NCI-H345 treated with DMSO at 0.1 percent for 48 hours (cell line): ENCODE measurements around the gene TFE3.

ENCODE experiments used
- DNase-seq: peaks from one replicate; lab custom pipeline; 2025; ENCODE audit not compliant: unreplicated experiment; lab: John Stamatoyannopoulos, UW

Gene TFE3

DNA sequence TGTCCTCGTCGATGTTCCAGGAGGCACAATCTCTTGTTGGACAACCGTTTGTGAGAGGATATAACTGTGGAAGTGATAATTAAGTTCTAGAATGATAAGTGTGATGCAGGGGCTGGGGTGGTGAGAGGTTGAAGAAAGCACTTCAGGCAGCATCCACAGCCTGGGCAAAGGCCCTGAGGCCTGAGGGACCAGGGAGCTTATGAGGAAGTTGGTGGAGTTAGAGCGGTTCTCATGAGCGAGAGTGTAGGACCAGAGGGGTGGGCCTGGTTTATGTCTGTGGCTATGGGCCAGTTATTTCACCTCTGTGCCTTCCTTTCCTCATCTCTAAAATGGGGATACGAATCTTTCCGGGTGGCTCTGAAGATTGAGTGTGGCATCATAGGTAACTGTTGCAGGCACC lies 18.3 kb upstream of the TFE3 start:
- no peak for DNase-seq

DNA sequence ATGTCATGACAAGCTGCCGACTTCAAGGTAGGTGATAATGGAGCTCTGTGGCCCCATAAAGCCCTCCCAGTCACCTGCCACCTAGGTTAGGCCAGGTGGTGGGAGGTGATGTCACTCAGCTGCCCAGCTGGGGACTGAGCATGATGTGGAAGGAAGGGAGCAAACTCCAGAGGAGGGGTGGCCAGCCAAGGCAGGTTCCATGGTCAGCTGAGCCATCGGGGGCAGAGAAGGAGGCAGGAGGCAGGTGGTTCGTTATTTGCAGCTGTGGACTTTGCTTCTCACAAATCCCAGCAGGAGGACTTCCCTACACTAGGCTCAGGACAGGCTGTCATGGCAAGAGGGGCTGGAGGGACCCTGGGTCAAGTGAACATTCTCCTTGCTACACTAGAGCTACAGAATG lies 17.8 kb upstream of the TFE3 start:
- DNase-seq: no peak

DNA sequence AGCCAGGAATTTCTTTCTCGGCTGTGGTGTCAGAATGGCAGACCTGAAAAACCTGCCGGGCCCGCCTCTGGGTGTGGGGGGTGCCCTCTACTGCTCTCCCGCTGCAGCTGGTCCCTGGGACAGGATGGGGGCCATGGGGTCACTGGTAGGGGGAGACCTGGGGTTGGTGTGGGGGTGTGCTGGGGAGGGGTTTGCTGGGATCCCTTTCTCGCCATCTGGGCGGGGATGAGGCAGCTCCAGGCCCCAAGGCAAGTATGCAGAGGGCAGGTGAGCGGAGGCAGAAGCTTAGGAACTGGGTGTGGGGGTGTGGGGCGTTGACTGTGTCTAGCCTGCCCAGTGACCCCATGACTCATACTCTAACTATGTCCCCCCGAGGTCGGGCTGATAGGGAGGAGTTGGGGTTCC lies 16.5 kb upstream of the TFE3 start:
- DNase-seq: no peak

DNA sequence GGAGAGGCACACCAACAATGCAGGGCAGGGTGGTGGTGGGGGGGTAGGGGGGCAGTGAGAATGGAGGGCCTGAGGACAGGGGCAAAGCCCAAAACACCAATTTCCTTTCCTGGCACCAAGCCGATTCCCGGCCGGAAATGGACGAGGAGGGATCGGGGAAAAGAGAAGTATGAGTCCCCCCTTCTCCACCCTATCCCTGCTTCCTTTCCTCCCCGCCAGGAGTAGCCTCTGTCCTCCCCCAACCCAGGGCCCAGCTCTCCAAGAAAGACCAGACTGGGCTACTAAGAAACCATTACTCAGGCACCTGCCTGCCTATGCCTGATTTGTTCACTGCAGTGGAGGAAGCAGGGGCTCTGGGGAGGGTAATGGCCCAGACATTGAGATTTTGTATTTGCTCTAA lies 16.0 kb upstream of the TFE3 start:
- DNase-seq: no peak

DNA sequence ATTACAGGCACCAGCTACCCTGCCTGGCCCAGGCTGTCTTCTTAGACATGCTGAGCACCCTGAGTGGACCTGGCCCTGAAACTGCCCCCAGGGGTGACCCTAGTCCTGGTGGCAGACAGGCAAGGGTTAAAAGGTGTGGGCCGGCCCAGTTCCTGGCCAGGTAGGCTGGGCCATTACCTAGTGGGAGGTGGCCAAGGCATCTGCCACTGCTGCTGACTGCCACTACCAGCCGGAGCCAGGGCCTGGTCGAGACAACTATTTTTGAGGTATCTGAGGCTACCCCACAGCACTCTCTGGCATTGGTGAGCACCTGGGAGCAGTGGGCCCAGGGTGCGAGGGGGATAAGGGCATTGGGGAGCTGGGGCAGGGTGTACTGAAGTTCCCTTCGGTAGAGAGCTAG lies 15.6 kb upstream of the TFE3 start, which contains the start of gene CCDC120:
CCDC120 (plus strand) TSS at position 206 of the 400 bp plus-strand sequence. CDS start 3,043 bp downstream, outside the sequence.
- DNase-seq: no peak

DNA sequence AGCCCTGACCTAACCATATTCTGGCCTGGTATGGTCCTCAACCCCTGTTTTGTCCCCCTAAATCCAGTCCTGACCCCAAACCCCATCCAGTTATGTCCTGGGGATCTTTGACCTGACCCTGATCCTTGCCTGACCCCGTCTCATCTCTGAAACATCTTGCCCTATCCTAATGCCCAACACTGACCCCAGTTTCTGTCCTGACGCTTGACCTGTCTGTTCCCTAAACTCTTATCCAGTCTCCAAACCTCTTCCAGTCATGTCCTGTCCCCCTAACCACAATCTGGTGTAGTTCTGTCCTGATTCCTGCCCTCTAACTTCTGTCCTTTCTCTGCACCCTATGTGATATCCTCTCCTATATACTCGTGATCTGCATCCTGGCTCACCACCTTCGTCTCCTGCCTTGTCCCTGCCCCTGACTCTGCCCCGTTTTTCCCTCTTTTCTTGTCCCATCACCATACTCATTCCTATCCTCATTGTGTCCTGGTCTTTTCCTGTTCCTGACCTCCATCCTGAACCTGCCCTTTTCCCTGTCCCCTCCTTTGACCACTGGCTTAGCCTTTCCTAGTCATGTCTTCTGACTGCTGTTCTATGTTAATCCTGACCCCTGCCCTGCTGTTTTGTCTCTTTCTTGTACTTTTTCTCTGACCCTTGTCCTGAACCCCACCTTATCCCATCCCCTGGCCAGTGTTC lies 11.1 kb upstream of the TFE3 start:
- no peak for DNase-seq

DNA sequence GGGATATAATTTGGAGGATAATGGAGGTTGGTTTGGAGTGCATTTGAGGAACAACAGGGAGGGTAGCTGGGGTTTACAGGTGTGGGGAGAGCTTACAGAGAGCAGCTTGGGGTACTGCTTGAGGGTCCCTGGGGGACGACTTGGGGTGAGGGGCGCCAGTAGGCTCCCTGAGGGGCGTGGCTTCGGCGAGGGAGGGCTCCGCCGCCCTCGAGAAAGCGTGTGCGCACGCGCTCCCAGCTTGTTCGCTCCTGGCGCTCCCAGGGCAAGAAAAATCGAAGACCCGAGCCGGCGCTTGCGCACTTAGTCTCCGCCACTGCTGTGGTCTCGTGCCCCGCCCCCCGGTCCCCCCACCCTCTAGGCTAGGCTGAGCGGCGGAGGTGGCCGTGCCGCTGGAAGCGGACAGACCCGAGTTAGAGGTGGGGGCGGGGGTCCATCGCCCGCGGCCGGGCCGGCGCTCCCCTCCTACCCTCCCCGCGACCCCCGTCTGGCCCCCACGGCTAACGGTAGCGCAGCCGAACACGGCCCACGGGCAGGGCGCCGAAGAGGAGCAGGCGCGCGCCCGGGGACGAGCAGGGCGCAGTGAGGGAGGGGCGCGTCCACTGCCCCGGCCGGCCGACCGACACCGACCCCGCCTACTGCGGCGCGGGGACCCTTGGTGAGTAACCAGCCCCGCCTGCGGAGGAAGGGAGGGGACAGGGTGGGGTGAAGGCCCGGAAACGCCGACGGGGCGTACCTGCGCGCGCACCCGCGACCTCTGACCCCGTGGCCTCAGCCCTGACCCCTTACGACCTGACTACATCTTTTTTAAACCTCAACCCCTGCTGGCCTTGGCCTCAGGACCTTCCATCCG lies 10.3 kb upstream of the TFE3 start:
- DNase-seq: peak; percentile 48

DNA sequence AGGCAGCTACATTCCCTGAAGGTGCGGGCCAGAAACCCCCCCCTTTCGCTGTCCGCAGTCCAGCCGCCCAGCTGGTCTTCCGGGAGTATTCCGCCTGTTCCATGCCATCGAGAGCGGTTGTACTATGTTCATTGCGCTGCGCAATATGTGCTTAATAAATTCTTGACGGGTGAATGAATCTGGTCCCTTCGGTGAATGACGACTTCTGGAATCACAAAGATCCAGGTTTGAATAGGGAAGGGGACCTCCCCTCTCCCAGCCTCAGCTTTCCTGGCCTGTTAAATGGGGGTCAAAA lies 777 bp upstream of the TFE3 start:
- no peak for DNase-seq

DNA sequence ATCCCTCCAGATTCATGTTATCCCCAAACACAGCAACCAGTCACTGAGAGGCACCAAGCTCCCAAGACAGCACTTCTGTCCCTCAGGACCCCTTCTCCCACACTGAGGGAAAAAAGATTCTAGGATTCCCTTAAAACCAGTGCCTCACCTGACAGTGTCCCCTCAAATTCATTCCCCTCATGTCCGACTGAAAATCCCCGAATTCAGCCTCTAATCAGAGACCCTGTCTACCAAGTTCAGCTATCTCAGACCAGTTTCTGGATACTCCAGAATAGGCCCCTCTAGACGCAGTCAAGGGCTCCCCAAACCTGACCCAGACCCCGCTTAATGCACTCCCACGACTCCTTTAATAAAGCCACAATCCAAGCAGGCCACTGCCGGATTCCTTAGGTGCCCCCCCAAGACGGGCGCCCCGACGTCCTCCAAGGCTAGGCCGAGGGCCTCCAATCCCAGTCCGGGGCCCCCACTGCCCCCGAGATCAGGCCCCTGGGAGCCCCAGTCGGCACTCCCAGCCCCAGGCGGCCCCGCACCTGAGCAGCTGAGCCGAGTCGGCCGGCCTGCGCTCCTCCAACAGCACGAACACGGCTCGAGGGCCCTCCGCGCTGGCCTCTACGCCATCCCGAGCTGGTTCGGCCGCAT lies 457 bp downstream of the TFE3 start:
- DNase-seq: no peak

DNA sequence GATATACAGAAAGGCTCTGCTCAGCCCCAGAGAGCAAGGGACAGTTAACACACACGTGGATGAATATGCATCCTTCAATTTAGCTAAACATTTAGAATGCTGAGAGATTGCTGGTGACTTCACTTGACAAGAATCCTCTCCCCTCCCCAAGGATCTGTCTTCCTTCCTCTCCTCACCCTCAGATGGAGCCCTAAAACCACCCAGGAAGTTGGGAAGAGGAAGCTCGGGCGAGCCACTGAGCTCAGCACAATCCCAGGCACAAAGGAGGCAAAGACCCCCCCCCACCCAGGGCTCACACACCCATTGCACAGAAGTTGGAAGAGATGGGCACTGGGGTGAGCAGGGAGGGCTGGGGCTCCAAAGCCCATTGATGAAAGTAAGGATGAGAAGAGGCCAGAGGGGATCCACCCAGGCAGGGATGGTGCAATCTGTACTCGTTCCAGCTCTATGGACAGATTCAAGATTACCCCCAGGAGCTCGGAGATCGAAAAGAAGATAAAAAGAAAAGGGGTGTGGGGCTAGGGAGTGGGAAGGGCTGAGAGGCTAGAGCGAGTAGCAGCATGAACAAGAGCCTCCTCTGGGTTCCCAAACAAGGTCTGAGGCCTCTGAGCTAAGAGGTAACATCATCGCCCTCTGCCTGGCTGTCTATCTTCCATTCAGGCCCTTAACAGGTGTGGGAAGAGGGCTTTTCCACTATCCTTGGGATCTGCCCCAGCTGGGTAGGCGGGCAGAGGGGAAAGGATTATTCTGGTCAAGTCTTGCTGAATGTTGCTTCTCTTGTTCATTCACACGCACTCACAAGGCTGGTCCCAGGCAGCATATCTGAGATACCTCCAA lies 1.2 kb downstream of the TFE3 start:
- no peak for DNase-seq

DNA sequence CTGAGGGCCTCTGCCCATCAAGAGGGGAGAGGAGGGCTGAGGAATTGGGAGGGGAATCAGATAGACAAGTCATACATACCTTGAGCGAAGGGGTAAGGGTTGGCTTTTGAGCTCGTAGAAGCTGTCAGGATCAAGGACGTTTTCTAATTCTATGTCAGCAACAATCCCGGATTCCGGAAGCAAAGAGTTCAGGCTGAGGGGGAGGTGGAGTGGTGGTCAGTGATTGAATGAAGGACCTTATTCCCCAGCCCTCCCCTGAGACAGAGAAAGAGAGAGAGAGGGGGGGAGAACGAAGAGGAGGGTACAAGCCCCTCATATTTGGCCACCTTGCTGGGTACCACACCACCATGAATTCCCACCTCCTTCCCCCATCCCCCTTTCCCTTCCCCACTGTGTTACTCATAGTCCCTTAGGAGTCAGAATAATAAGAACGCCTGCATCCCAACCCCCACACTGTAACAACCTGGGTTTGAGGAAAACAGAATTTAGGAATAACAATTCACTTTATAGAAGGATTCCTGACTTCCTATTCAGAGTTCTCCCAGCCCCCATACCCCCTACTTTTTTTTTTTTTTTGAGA lies 2.7 kb downstream of the TFE3 start:
- DNase-seq: no peak

DNA sequence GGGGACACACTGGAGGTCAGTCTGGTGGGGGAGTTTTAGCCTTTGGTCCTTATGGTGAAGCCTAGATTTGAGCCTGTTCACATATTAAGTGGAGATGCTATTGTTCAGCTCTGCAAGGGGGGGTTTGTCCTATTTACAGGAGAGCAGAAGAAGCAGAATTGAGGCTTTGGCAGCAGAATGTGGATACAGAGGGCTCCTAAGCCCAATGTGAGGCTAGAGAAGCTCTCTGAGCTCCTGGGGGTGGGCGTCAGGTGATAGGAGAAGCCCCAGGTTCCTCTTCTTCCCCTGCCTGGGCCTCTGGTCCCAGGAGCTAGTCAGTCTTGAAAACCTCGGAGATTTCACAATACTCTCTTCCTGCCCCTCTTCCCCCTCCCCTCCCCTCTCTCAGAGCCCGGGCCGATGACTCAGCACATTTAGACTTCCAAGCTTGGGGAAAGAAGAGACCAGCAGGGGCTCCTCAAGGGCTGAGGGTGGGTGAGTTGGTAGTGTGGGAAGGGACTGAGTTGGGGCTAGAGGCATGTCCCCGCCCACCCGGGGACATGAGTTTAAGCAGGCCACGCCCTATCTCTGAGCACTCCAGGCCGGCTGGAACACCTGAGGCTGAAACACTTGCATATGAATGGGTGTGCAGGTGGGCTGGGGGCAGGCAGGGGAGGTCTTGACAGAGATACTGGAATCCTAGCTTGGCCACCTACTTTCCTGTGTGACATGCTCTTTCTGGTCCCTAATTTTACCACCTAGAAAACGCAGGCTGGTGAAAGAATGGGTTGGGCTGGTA lies 3.4 kb downstream of the TFE3 start:
- no peak for DNase-seq

DNA sequence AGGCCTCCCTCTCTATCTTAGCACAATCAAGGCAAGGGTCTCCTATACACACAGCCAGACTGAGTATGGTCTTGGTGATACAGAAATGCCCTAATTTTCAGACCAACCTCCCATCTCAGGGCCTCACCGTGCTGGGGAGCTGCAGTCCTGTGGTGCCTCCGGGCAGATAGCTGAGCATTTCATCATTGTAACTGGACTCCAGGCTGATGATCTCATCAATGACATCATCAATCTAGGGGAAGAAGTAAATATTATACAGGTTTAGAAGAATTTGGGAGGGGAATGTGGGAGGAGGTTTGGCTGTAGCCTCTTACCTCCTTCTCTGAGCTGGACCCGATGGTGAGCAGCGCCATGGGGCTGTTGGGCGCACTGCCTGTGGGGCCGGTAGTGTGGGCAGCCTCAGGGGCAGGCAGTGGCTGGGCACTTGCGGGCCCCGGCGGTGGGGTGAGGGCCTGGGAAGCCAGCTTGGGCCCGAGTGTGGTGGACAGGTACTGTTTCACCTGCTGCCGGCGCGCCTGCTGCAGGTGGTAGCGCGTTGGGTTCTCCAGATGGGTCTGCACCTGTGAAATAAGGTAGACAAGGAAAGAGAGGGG lies 5.2 kb downstream of the TFE3 start:
- DNase-seq: no peak

DNA sequence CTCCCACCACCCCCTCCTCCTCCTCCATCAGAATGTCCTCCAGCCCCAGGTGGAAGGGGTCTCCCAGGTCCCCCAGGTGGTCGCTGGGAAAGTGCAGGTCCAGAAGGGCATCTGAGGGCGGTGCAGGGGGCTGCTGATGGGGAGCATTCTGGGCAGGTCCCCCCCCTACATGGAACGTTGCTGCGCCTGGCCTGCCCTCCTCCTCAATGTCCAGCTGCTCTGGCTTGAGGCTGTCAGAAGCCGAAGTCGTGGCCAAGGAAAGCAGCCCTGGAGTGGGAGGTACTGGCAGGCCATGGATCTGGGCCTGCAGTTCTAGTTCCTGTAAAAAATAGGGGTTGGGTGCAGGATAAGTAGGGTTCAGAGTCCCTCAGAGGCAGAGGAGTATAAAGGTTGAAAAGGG lies 12.9 kb downstream of the TFE3 start:
- no peak for DNase-seq

DNA sequence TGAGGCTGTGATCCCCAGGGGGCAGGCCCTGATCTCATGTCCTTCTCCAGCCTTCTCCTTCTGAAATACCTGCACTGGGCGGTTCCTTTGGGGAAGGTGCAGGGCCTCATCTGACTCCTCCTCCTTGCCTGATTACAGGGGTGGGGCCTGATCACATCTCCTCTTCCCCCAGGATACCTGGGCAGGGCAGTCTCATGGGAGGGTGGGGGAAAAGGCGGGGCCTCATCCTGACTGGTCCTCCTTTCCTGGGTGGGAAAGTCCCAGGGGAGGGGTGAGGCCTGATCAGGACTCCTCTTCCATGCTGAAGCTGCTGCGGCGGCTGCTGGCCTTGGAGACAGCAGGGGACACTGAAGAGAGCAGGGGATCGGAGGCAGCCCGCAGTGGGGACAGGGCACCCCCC lies 13.3 kb downstream of the TFE3 start:
- DNase-seq: no peak

DNA sequence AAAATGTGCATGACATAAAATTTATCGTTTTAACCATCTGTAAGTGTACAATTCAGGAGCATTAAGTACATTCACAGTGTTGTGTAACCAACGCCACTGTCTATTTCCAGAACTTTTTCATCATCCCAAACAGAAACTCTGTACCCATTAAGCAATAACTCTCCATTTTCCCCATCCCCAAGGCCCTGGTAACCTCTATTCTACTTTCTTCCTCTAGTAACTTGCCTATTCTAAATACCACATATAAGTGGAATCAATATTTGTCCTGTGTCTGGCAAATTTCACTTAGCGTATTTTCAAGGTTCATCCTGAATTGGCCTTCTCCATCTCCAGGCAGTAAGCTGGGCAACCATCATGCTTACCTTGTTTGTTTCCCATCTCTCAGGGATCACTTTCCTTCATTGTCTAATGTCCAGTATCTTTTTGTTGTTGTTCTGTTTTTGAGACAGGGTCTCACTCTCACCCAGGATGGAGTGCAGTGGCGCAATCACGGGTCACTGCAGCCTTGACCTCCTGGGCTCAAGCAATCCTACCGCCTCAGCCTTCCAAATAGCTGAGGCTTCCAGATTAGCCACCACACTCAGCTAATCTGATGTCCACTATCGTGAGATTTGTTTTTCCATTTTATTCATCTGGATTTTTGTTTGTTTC lies 23.4 kb downstream of the TFE3 start:
- DNase-seq: no peak

DNA sequence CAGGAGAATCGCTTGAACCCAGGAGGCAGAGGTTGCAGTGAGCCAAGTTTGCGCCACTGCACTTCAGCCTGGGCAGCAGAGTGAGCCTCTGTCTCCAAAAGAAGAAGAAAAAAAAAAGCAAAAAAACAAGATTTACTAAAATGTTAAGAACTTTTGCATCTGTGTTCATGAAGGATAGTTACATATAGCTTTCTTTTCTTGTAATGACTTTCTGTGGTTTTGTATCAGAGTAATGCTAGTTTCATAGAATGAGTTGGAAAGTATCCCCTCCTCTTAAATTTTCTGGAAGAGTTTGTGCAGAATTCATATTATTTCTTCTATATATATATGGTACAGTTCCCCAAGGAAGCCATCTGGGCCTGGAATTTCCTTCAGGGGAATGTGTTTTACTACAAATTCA lies 24.1 kb downstream of the TFE3 start:
- no peak for DNase-seq

DNA sequence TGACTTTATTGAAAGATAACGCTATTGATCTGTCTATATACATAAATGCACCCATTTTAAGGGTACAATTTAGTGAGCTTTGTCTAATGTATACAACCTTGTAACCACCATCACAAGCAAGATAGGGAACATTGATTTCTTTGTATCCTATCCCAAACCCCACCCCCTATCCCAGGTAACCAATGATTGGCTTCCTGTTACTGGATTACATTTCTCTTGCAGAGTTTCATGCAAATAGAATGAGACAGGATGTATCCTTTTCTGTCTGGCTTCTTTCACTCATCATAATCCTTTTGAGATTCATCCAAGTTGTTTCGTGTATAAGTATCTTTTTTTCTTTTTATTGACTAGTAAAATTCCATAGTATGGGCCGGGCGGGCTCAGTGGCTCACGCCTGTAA lies 39.5 kb downstream of the TFE3 start:
- DNase-seq: no peak
